Mononuclear cell (primary cell): ENCODE results near the gene SCGB1D1. TPM values are rescaled to one million over a fixed set of nuclear protein-coding genes. Genes with fewer than 3 reads are reported as not detected.
"Not testable (repeated sequence)": the region's sequence is repeated elsewhere in the genome, so short reads cannot be mapped to it uniquely, and the experiment has no call there.

Experiments used
- H3K27me3 ChIP-seq: 2 replicates; pipeline ENCODE4 v1.6.0; 2011; ENCODE audit warnings: low read length, control low read depth; ENCODE audit not compliant: insufficient read depth
- H3K4me1 ChIP-seq: 2 replicates; pipeline ENCODE4 v1.5.1; 2011; ENCODE audit warnings: mild to moderate bottlenecking, low read length, control low read depth; ENCODE audit not compliant: insufficient read depth
- H3K4me3 ChIP-seq: 2 replicates; pipeline ENCODE4 v1.5.1; 2011; ENCODE audit warnings: mild to moderate bottlenecking, low read length, moderate library complexity
- H3K9me3 ChIP-seq: 2 replicates; pipeline ENCODE4 v1.5.1; 2011; ENCODE audit warnings: low read depth, mild to moderate bottlenecking, control low read depth, low read length
- total RNA-seq: library from RNA; depleted of rRNA; stranded (reverse); fragments of >200 nt; gene quantifications from one replicate; pipeline ENCODE4 v1.2.3, GENCODE V29; 2012

Gene SCGB1D1
- total RNA-seq, 1 donor = not detected

DNA sequence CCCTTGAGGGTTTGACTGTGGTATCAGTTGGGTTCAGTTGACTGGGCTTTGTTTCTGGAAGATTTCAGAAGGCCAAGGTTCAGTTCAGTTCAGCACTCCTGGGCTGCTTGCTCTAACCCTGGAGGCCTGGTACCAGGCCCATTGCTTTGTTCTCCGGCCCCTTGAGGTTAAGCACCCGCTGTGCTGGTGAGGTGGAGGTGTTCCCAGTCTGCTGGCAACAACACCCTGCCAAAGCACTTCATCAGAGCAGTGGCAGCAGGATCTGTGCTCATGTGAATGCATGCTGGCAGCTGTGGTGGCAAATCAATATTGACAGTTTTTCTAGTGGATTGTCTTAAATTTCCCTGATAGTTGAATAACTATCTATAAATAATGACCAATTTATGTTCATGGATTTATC, 3.8 kb upstream of the SCGB1D1 start:
- H3K4me3 ChIP-seq = no peak overlapping the region
- H3K9me3 ChIP-seq = no peaks in the 10 kb centered on the region
- H3K27me3 ChIP-seq = peaks cover 4% of the 10 kb centered on the region
- no peaks in the 10 kb centered on the region for H3K4me1 ChIP-seq

DNA sequence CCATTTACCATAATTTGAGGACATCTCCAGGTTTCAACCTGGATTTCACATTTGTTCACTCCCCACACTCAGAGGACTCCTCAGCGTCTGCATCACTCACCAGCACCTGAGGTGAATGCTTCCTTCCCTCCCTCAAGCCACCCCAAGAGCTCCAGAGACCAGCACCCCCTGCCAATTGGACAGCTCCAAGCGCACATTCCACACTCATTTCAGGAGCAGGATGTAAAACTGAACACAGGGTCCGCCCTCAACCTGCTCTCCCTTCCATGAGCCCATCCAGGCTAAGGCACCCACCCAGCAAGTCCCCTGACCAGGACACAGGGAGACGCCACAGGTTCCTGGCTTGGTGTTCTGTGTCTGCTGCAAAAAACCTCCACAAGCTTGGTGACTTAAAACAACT, 3.9 kb downstream of the SCGB1D1 start:
- Histone ChIP-seq H3K4me3 (no peak overlapping the region), H3K4me1 (no peaks in the 10 kb centered on the region), H3K27me3 (no peaks in the 10 kb centered on the region), H3K9me3 (no peaks in the 10 kb centered on the region)

DNA sequence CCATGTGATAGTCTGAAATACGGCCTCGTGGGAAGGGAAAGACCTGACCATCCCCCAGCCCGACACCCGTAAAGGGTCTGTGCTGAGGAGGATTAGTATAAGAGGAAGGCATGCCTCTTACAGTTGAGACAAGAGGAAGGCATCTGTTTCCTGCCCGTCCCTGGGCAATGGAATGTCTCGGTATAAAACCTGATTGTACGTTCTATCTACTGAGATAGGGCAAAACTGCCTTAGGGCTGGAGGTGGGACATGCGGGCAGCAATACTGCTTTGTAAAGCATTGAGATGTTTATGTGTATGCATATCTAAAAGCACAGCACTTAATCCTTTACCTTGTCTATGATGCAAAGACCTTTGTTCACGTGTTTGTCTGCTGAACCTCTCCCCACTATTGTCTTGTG, 5.0 kb downstream of the SCGB1D1 start:
- not testable (repeated sequence) for H3K4me1 ChIP-seq, H3K4me3 ChIP-seq, H3K27me3 ChIP-seq, H3K9me3 ChIP-seq

DNA sequence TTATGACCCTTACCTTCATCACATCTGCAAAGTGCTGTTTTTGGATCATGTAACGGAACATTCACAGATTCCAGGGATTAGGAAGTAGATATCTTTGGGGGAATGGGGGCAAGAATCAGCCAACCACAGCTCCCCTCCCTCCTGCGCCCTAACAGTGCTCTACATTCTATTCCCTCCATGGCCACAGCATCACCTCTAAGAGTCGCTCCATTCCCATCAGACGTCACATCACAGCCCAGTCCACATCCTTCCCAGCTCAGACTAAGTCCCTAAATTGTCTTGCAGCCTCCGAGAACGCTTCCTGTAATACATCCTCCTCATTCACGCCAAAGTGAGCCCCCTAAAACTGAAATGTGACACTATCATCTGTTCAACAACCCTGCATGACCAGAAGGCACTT, 5.9 kb downstream of the SCGB1D1 start:
- H3K4me1 ChIP-seq = no peaks in the 10 kb centered on the region
- H3K27me3 ChIP-seq = peaks cover 2% of the 10 kb centered on the region
- H3K4me3 ChIP-seq = no peak overlapping the region
- H3K9me3 ChIP-seq = no peaks in the 10 kb centered on the region

DNA sequence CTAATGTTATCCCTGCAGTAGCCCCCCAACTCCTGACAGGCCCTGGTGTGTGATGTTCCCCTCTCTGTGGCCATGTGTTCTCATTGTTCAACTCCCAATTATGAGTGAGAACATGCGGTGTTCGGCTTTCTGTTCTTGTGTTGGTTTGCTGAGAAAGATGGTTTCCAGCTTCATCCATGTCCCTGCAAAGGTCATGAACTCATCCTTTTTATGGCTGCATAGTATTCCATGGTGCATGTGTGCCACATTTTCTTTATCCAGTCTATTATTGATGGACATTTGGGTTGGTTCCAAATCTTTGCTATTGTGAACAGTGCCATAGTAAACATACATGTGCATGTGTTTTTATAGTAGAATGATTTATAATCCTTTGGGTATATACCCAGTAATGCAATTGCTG, 7.4 kb downstream of the SCGB1D1 start:
- not testable (repeated sequence) for H3K4me1 ChIP-seq, H3K4me3 ChIP-seq, H3K9me3 ChIP-seq, H3K27me3 ChIP-seq

DNA sequence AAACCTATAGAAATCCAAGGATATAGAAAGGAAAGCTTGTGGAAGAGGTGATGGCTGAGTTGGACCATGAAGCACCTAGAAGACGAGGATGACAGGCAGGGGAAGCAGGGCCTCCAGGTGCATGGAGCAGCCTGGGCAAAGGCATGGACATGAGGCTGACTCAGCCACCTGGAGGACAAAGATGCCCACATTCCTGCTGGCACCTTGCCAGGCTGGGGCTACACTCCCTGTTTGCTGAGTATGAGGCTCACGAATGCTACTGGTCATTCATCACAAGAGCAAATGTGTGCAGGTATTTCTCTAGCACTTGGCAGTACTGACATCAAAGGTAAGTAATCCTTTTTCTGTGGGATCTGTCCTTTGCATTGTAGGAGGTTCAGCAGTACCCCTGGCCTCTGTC, 11.4 kb downstream of the SCGB1D1 start:
- Histone ChIP-seq H3K4me1 (no peaks in the 10 kb centered on the region), H3K27me3 (peaks cover 2% of the 10 kb centered on the region), H3K9me3 (no peaks in the 10 kb centered on the region), H3K4me3 (no peak overlapping the region)

DNA sequence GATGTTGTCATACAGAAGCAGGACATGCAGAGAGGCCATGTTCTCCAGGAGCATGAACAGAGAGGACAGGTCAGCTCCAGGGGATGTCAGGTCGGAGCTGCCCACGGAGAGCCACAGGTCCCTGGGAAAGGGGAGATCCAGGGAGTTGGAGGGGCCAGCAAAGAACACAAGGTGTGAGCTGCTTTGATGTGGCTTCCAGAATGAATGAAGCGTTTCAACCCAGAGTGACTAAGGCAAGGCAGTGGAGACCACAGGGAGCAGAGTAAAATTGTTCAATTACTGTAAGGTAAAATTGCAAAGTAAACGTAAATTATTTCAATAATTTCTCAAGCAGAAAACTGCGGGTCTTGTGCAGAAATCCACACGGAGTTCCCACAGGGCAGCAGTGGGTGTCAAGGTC, 12.9 kb downstream of the SCGB1D1 start:
- Histone ChIP-seq H3K27me3 (peaks cover 2% of the 10 kb centered on the region), H3K9me3 (no peaks in the 10 kb centered on the region), H3K4me1 (no peaks in the 10 kb centered on the region), H3K4me3 (no peak overlapping the region)

DNA sequence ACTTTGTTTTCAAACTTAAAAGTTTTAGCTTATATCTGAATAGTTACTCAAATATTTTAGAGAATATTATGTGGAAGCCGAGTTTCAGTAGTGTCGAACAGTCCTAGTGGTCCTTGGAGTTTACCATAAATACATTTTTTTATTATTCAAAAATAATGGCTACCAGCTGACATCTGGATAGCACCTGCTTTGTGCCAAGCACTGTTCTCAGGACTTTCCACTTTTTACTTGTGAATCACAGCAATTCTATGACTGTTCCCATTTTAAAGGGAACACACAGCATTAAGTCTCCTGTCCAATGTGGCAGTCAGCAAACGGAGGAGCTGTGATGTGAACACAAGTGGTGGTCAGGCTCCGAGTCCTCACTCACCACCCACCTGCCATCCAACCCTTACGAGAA, 14.4 kb downstream of the SCGB1D1 start:
- H3K9me3 ChIP-seq = no peaks in the 10 kb centered on the region
- peaks cover 2% of the 10 kb centered on the region for H3K27me3 ChIP-seq
- no peaks in the 10 kb centered on the region for H3K4me1 ChIP-seq
- no peak overlapping the region for H3K4me3 ChIP-seq

DNA sequence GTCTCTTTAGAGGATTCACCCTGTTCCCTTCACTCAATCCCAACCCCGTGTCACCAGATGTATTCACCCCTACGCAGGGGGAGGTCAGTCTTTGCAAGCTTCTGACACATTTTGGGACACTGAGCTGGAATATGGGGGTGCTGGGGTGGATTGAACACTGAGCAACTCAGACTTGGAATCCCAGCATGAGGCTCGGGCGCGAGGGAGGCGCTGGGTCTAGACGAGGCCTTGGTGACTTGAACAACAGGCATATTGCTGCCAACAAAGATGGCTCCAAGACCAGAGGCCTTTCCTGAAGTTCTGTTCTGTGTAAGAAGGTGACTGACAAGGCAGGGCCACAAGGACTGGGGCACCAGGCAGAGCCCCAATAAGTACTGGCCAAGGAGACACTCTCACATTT, 15.4 kb downstream of the SCGB1D1 start:
- Histone ChIP-seq H3K4me1 (no peaks in the 10 kb centered on the region), H3K9me3 (no peaks in the 10 kb centered on the region), H3K4me3 (no peak overlapping the region), H3K27me3 (no peaks in the 10 kb centered on the region)

DNA sequence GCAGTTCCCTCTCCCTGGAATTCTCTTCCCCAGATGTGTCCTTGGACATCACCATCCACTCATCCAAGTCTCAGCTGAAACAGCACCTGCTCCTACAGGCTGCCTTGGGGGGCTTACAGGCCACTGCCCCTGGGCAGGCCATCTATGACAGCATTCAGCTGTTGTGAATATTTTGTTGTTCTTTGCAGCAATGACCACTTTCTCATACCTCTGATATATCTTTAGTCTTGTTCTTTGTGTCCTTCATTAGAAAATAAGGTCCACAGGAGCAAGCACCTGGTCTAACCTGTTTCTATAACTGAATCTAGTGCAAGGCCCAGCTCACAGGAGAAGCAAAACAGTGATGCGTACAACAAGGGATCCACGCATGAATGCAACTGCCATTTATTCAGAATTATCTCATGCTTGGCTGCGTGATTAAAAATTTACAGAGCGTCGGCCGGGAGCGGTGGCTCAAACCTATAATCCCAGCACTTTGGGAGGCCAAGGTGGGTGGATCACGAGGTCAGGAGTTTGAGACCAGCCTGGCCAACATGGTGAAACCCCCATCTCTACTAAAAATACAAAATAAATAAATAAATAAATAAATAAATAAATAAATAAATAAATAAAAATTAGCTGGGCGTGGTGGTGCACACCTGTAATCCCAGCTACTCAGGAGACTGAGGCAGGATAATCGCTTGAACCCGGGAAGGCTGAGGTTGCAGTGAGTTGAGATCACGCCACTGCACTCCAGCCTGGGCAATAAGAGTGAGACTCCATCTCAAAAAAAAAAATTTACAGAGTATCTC, 16.5 kb downstream of the SCGB1D1 start:
- H3K4me3 ChIP-seq = not testable (repeated sequence)

DNA sequence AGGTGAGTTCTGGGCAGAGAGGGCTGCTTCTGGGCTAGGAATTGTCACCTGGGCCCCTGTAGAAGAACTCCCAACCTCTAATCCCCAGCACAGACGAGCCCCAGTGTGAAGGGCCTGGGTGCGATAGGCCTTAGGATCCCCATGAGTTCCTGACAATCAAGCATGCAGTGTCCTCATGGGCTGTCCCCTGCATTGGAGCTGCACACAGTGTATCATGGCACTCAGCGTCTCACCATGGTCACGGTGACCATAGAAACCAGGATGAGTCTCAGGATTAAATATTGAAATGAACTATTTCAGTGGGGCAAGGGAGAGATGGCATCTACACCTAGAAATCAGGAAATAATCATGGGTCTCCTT, 18.7 kb downstream of the SCGB1D1 start:
- H3K9me3 ChIP-seq = no peaks in the 10 kb centered on the region
- H3K4me1 ChIP-seq = no peaks in the 10 kb centered on the region
- no peak overlapping the region for H3K4me3 ChIP-seq
- no peaks in the 10 kb centered on the region for H3K27me3 ChIP-seq

More for the DNA sequence above, 16.5 kb downstream of the SCGB1D1 start:
- H3K4me1 ChIP-seq, H3K27me3 ChIP-seq, H3K9me3 ChIP-seq: not testable (repeated sequence)

DNA sequence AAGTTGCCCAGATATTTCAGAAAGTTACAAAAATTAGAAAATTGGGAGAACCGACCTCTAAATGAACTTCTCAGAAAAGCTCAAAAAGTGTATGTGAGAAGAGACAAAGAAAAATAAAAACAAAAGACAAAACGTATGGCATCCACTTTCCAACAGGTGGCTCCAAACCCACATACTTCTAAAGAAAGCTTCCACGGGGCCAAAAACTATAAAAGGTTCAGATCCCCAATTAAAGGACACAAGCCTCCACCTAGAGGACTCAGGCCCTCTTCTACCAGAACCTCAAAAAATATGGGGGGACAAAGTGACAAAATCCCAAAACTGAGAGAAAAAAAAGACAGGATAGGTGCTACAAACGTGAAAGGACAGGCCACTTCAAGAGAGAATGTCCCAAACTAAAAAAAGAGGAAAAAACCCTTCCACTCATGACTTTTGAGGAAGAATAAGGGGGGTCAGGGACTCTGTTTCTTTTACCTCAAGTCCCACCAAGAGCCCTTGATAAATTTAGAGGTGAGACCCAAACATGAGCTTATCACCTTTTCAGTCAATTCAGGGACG, 27.3 kb downstream of the SCGB1D1 start:
- H3K27me3 ChIP-seq = no peaks in the 10 kb centered on the region
- H3K9me3 ChIP-seq = peaks cover 4% of the 10 kb centered on the region
- no peak overlapping the region for H3K4me3 ChIP-seq
- H3K4me1 ChIP-seq = no peaks in the 10 kb centered on the region

DNA sequence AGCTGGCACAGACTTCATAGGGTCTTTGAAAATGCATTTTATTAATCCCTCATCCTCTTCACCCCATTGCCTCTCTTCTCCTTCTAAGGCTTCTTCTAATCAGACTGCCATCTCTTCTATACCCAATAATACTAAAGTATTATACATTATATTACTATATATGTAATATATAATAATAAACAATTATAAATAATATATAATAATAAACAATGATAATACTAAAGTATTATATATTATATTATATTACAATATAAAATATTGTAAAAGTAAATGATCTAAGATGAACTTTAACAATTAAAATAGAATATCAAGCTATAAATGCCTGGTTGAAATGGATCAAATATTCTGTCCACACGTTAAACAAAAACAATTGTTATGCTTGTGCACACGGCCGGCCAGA, 31.5 kb downstream of the SCGB1D1 start:
- Histone ChIP-seq H3K9me3 (peaks cover 28% of the 10 kb centered on the region), H3K4me1 (no peaks in the 10 kb centered on the region), H3K4me3 (no peak overlapping the region), H3K27me3 (no peaks in the 10 kb centered on the region)

DNA sequence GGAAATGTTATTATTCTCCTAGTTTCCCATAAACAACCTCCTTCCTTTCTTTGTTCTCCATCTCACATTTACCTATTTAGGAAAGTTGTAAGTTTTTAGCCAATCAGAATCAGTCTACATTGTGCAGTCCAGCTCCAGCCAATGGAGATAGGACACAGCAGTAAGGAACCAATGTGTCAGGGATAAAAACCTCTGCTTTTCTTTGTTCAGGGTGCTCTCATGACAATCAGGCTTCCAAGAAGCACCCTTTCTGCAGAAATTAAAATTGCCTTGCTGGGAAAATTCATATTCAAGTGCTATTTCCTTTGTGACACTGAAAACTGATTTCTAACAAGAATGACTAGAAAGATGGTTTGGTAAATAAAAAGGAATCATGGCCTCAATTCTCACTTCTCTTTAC, 33.1 kb downstream of the SCGB1D1 start:
- peaks cover 28% of the 10 kb centered on the region for H3K9me3 ChIP-seq
- H3K27me3 ChIP-seq = no peaks in the 10 kb centered on the region
- no peak overlapping the region for H3K4me3 ChIP-seq
- no peaks in the 10 kb centered on the region for H3K4me1 ChIP-seq

DNA sequence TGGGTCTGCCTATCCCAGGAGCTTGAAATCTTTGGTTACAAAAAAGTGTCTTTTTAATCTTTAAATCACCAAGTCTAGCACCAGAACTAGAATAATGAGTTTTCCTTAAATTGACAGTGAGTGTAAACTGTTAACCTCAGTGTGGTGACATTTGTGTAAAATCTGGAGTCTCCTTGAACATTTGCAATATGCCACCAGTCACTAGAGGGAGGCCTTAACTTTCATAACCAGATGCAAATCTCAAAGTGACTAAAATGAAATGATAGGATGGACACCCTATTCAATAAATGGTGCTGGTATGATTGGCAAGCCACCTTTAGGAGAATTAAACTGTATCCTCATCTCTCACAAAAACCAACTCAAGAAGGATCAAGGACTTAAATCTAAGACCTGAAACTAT, 43.7 kb downstream of the SCGB1D1 start:
- peaks cover 9% of the 10 kb centered on the region for H3K27me3 ChIP-seq
- no peaks in the 10 kb centered on the region for H3K4me1 ChIP-seq
- H3K9me3 ChIP-seq = no peaks in the 10 kb centered on the region
- no peak overlapping the region for H3K4me3 ChIP-seq

DNA sequence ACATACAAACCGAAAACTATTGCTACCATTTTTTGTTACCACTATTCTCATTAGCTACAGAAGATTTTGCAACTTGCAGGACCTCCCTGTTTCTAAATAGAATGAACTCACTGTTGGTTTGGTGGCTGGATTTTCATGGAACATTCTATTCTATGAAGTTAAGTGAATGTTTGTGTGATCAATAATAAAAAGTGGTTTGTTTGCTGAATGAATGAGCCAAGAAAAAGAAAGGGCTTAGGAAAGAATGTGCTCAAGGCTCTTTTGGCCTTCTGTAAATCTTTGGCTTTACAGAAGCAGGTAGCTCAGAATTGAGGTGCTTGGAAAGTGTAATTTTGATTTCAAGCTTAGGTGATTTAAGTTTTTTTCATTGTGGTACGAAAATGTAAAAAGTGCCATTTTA, 46.2 kb downstream of the SCGB1D1 start:
- H3K9me3 ChIP-seq = no peaks in the 10 kb centered on the region
- peaks cover 9% of the 10 kb centered on the region for H3K27me3 ChIP-seq
- H3K4me3 ChIP-seq = no peak overlapping the region
- no peaks in the 10 kb centered on the region for H3K4me1 ChIP-seq
